Natural killer cell treated with Interleukin-12 subunit alpha and Interleukin-12 subunit beta and Interleukin-15 and Interleukin-18, amount 100 ng/mL, for 72 hours (primary cell): ENCODE measurements around the gene PRKCB. TPM values are rescaled to one million over a fixed set of nuclear protein-coding genes. Genes with fewer than 3 reads are reported as not detected.

ENCODE experiments used
- ATAC-seq, 2 donors: fragments of 150-1000 bp; cut with Tn5 transposase in 1 of 2; sonication (Bioruptor Pico), chemical (Tn5 transposase) in 1 of 2; 2 replicates each; pipeline ENCODE4 v1.10.0; 2021
- DNase-seq: peaks from one replicate; pipeline ENCODE4 v3.0.0; 2022; ENCODE audit warnings: low spot score
- H3K27ac Mint-ChIP-seq, 2 donors: 1 replicate in 1 of 2; 2 replicates in 1 of 2; pipeline ENCODE4 v1.8.0; 2022; ENCODE audit warnings: mixed read lengths in 2 of 2, mild to moderate bottlenecking in 1 of 2, moderate library complexity in 1 of 2
- H3K27me3 Mint-ChIP-seq, 2 donors: 1 replicate in 1 of 2; 2 replicates in 1 of 2; pipeline ENCODE4 v1.8.0; 2022; ENCODE audit warnings: mixed read lengths in 2 of 2
- H3K36me3 Mint-ChIP-seq: one replicate; pipeline ENCODE4 v1.8.0; 2022; ENCODE audit warnings: mixed read lengths
- H3K4me1 Mint-ChIP-seq, 2 donors: 1 replicate in 1 of 2; 2 replicates in 1 of 2; pipeline ENCODE4 v1.8.0; 2022; ENCODE audit warnings: low read depth in 2 of 2, mixed read lengths in 2 of 2, mild to moderate bottlenecking in 1 of 2
- H3K4me3 Mint-ChIP-seq: one replicate; pipeline ENCODE4 v1.8.0; 2022; ENCODE audit warnings: mixed read lengths
- H3K9me3 Mint-ChIP-seq: 2 replicates; pipeline ENCODE4 v1.8.0; 2022; ENCODE audit warnings: mixed read lengths
- total RNA-seq, 2 donors: library from RNA; stranded (reverse); gene quantifications; one replicate each; pipeline ENCODE4 v1.2.3, GENCODE V29; 2022

PRKCB gene
- 100 to 1,000 TPM; 193 to 273 TPM for total RNA-seq

DNA sequence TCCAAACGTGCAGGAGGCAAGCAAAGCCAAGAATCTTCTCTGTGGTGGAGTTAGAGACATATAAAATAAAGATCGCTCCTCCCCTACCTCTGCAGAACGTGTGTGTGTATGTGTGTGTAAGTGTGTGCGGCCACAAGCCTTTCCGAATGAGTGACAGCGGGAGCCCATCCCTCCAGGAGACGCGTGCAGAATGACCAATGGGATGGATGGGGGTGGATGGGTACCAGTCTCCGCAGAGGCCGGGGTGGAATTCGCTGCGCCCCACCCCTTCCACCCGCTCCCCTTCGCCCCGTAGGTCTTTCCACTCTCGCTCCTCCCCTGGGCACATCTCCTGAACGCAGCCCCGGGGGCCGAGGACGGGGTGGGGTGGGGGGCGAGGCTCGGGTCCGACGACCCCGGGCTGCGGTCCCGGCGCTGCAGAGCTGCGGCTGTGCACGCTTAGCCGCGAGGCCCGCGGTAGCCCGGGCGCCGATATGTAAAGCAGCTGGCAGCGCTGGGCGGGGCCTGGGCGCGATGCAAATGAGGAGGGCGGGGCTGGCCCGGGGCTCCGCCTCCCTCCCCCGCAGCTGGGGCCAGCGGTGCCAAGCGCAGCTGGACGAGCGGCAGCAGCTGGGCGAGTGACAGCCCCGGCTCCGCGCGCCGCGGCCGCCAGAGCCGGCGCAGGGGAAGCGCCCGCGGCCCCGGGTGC is at the start of gene PRKCB:
TSS of gene PRKCB (plus strand) at position 594 of the 688 bp plus-strand sequence.
- Mint-ChIP-seq H3K9me3 (no peaks in the 10 kb centered on the region), H3K4me3 (peak within 1 kb of the TSS; percentile 98), H3K27me3 (no peaks in the 10 kb centered on the region), H3K36me3 (peaks cover 16% of the 10 kb centered on the region), H3K4me1 (peaks cover 59 to 60% of the 10 kb centered on the region in 2 donors), H3K27ac (peak within 1 kb of the TSS; percentile 90 to 93)
- DNase-seq: peak; percentile 93
- ATAC-seq: peak; percentile 96 to 97

- DNase-seq (no peak), ATAC-seq (no peak)
- Mint-ChIP-seq H3K4me3 (no peak overlapping the region), H3K9me3 (no peaks in the 10 kb centered on the region), H3K27me3 (peaks cover 9 to 14% of the 10 kb centered on the region in 2 donors), H3K4me1 (peaks cover 9% of the 10 kb centered on the region in 2 donors), H3K36me3 (no peaks in the 10 kb centered on the region), H3K27ac (no peak overlapping the region)
These were observed 48.7 kb upstream of the PRKCB start for GRCh38 chr16:23786964-23787561.

- Mint-ChIP-seq H3K36me3 (no peaks in the 10 kb centered on the region), H3K9me3 (no peaks in the 10 kb centered on the region)
These were observed 47.1 kb upstream of the PRKCB start for GRCh38 chr16:23788685-23789084.

GRCh38 chr16:23795378-23795777 is 40.4 kb upstream of the PRKCB start:
- Mint-ChIP-seq H3K4me1 (no peaks in the 10 kb centered on the region), H3K9me3 (no peaks in the 10 kb centered on the region), H3K4me3 (no peak overlapping the region), H3K27ac (no peak overlapping the region), H3K36me3 (no peaks in the 10 kb centered on the region), H3K27me3 (no peaks in the 10 kb centered on the region)
- DNase-seq: no peak
- ATAC-seq: no peak

More at GRCh38 chr16:23788685-23789084, 47.1 kb upstream of the PRKCB start:
- ATAC-seq (peak in 1 of 2 donors; percentile 46), DNase-seq (no peak)
- Mint-ChIP-seq H3K4me3 (no peak overlapping the region), H3K27ac (no peak overlapping the region), H3K27me3 (peaks cover 2 to 8% of the 10 kb centered on the region in 2 donors), H3K4me1 (peaks cover 9% of the 10 kb centered on the region in 2 donors)

GRCh38 chr16:23796941-23797340 is 38.8 kb upstream of the PRKCB start:
- Mint-ChIP-seq H3K36me3 (no peaks in the 10 kb centered on the region), H3K9me3 (no peaks in the 10 kb centered on the region), H3K4me1 (peaks cover 8% of the 10 kb centered on the region in 2 donors), H3K4me3 (no peak overlapping the region), H3K27ac (no peak overlapping the region), H3K27me3 (no peaks in the 10 kb centered on the region)
- DNase-seq (no peak), ATAC-seq (no peak)

- Mint-ChIP-seq H3K36me3 (no peaks in the 10 kb centered on the region), H3K27me3 (no peaks in the 10 kb centered on the region), H3K4me3 (peak overlapping the region; percentile 47), H3K9me3 (no peaks in the 10 kb centered on the region), H3K27ac (no peak overlapping the region), H3K4me1 (peaks cover 15 to 18% of the 10 kb centered on the region in 2 donors)
- ATAC-seq (peak; percentile 62 to 80), DNase-seq (peak; percentile 82)
These were observed 34.4 kb upstream of the PRKCB start for GRCh38 chr16:23801378-23801777.

DNA sequence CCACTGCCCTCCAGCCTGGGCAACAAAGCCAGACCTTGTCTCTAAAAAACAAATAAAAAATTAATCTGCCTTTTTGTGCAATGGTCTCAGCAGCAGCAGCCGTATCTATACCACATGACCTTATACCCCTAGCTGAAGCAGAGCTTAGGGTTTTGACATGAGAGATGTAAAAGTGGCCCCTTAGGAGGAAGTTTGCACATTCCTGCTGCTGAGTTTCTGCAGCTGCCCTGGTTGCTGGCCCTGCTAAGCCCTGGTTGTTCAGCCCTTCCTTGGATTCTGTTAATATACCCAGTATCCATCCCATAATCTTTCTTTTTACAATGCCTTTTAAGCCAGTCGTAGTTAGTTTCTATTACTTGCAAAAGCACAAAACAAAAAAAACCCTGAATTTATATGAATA is 33.0 kb upstream of the PRKCB start:
- Mint-ChIP-seq H3K9me3 (no peaks in the 10 kb centered on the region), H3K27ac (no peak overlapping the region), H3K27me3 (no peaks in the 10 kb centered on the region), H3K36me3 (no peaks in the 10 kb centered on the region), H3K4me1 (peaks cover 18 to 21% of the 10 kb centered on the region in 2 donors), H3K4me3 (no peak overlapping the region)
- no peak for ATAC-seq
- no peak for DNase-seq

- Mint-ChIP-seq H3K9me3 (no peaks in the 10 kb centered on the region), H3K4me1 (peaks cover 18 to 21% of the 10 kb centered on the region in 2 donors), H3K27me3 (no peaks in the 10 kb centered on the region), H3K4me3 (peak overlapping the region; percentile 68), H3K36me3 (no peaks in the 10 kb centered on the region), H3K27ac (peak overlapping the region; percentile 26 to 56)
- ATAC-seq (peak; percentile 91 to 93), DNase-seq (peak; percentile 69)
These were observed 32.1 kb upstream of the PRKCB start for GRCh38 chr16:23803591-23804123.

GRCh38 chr16:23807028-23807427 is 28.8 kb upstream of the PRKCB start:
- ATAC-seq (no peak), DNase-seq (no peak)
- H3K27ac Mint-ChIP-seq: no peak overlapping the region
- H3K4me3 Mint-ChIP-seq: no peak overlapping the region
- H3K27me3 Mint-ChIP-seq: peaks cover 0 to 7% of the 10 kb centered on the region in 2 donors
- H3K9me3 Mint-ChIP-seq: no peaks in the 10 kb centered on the region
- H3K4me1 Mint-ChIP-seq: peaks cover 10 to 13% of the 10 kb centered on the region in 2 donors
- H3K36me3 Mint-ChIP-seq: no peaks in the 10 kb centered on the region

DNA sequence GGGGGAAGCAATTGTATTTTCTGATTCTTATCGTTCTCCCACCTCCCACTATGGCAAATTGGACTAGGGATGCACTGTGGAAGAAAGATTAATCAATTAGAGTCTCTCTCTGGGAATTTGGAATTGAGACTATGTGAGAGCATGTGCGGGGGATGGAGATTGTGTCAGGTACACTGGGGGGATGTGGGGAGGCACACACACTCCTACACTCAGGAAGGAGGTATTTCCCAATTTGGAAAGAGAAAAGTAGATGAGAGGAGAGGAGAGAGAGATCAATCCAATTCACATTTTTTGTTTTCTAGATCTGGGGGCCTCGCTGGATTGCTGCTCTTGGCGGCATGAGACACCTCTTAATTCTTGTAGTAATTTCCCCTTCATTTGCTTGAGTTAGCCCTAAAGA is 14.3 kb upstream of the PRKCB start:
- Mint-ChIP-seq H3K4me1 (peaks cover 35 to 45% of the 10 kb centered on the region in 2 donors), H3K4me3 (peak overlapping the region; percentile 12), H3K36me3 (no peaks in the 10 kb centered on the region), H3K27ac (peak overlapping the region in 1 of 2 donors; percentile 73), H3K9me3 (no peaks in the 10 kb centered on the region), H3K27me3 (peaks cover 0 to 5% of the 10 kb centered on the region in 2 donors)
- no peak for DNase-seq
- ATAC-seq: no peak

- no peaks in the 10 kb centered on the region for H3K9me3 Mint-ChIP-seq
- H3K36me3 Mint-ChIP-seq: no peaks in the 10 kb centered on the region
- peak overlapping the region in 1 of 2 donors; percentile 73 for H3K27ac Mint-ChIP-seq
- no peak overlapping the region for H3K4me3 Mint-ChIP-seq
- DNase-seq: no peak
- H3K27me3 Mint-ChIP-seq: peaks cover 0 to 3% of the 10 kb centered on the region in 2 donors
- no peak for ATAC-seq
- H3K4me1 Mint-ChIP-seq: peaks cover 41 to 51% of the 10 kb centered on the region in 2 donors
These were observed 13.7 kb upstream of the PRKCB start for GRCh38 chr16:23821875-23822688.

DNA sequence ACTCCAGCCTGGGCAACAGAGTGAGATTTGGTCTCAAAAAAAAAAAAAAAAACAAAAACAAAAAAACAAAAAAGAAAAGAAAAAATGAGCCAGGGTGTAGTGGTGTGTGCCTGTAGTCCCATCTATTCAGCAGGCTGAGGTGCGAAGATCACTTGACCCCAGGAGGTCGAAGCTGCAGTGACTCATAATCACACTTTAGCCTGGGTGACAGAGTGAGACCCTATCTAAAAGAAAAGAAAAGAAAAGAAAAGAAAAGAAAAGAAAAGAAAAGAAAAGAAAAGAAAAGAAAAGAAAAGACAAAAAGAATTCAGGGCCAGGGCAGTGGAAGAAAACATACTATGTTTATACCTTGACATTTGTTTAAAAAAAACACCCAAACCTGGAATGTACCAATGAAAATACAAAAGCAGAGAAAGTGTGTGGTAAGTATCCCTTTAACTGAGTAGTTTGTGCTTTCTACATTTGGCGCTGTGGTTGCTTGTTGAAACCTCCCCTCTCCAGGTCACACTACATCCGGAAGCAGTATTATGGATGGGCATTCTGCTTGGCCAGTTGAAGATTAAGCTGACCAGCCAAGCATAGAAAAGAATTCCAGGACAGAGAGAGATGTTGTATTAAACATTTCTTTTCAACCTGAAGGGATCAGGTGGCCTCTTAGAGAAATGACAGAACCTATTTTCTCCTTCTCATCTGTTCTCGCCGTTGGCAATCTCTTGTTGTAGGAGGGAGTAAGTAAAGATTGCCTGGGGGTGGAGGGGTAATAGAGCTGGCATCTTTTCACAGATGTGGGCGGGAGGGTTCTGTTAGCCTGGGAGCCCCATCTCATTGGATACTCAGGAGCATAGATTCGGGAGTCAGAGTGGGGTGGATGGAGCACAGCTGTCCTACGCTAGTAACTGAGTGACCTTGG is 12.1 kb upstream of the PRKCB start:
- Mint-ChIP-seq H3K36me3 (no peaks in the 10 kb centered on the region), H3K27ac (peak overlapping the region; percentile 67 to 96)

GRCh38 chr16:23824909-23825308 is 10.9 kb upstream of the PRKCB start:
- Mint-ChIP-seq H3K27ac (peak overlapping the region; percentile 67 to 96), H3K27me3 (no peaks in the 10 kb centered on the region), H3K9me3 (no peaks in the 10 kb centered on the region), H3K36me3 (peaks cover 3% of the 10 kb centered on the region), H3K4me3 (peak overlapping the region; percentile 47), H3K4me1 (peaks cover 48 to 61% of the 10 kb centered on the region in 2 donors)
- DNase-seq (no peak), ATAC-seq (no peak)

More for the DNA sequence above, 12.1 kb upstream of the PRKCB start:
- ATAC-seq: peak; percentile 84 to 92
- H3K9me3 Mint-ChIP-seq: no peaks in the 10 kb centered on the region
- peak overlapping the region; percentile 54 for H3K4me3 Mint-ChIP-seq
- H3K4me1 Mint-ChIP-seq: peaks cover 48 to 61% of the 10 kb centered on the region in 2 donors
- no peaks in the 10 kb centered on the region for H3K27me3 Mint-ChIP-seq
- DNase-seq: peak; percentile 73
